GM13976 (cell line): ENCODE measurements around the gene ADCY5.

Experiments
- DNase-seq: peaks from one replicate; pipeline ENCODE4 v3.0.0; 2012; ENCODE audit warnings: low spot score
- CTCF ChIP-seq: IDR thresholded peaks from 2 replicates; pipeline ENCODE4 v1.5.1; 2012; ENCODE audit warnings: borderline replicate concordance, mild to moderate bottlenecking; ENCODE audit not compliant: insufficient read depth; ENCODE audit errors: extremely low read depth, missing control alignments, control extremely low read depth
- in situ Hi-C: fragments of 300-500 bp; cut with MboI; formaldehyde crosslinking; loops from one replicate; pipeline ENCODE4 v1.12.0; 2022; ENCODE audit warnings: low sequenced_read_pairs, mixed read lengths, inconsistent platforms; ENCODE audit not compliant: unreplicated experiment

The ADCY5 gene

GRCh38 chr3:123478314-123478713 lies 29.4 kb upstream of the ADCY5 start:
- no peak for DNase-seq
- TF ChIP-seq CTCF = no peak
- in situ Hi-C loops = no loop called here

GRCh38 chr3:123476967-123477750 lies 28.3 kb upstream of the ADCY5 start:
- in situ Hi-C loops = no loop called here
- DNase-seq = no peak

GRCh38 chr3:123475786-123476185 lies 26.9 kb upstream of the ADCY5 start:
- in situ Hi-C loops = no loop called here
- no peak for TF ChIP-seq CTCF

More at GRCh38 chr3:123476967-123477750, 28.3 kb upstream of the ADCY5 start:
- TF ChIP-seq CTCF = no peak

GRCh38 chr3:123471106-123471505 lies 22.2 kb upstream of the ADCY5 start:
- in situ Hi-C loops = no loop called here

More at GRCh38 chr3:123475786-123476185, 26.9 kb upstream of the ADCY5 start:
- DNase-seq = no peak

GRCh38 chr3:123469323-123469995 lies 20.6 kb upstream of the ADCY5 start:
- in situ Hi-C loops = no loop called here
- no peak for TF ChIP-seq CTCF
- DNase-seq = no peak

More at GRCh38 chr3:123471106-123471505, 22.2 kb upstream of the ADCY5 start:
- no peak for DNase-seq
- TF ChIP-seq CTCF = no peak

GRCh38 chr3:123467046-123467445 lies 18.2 kb upstream of the ADCY5 start:
- DNase-seq = no peak
- TF ChIP-seq CTCF = no peak
- in situ Hi-C loops = no loop called here
